HepG2 (cell line): Measurements from ENCODE around the gene EPN3. TPM values are rescaled to one million over a fixed set of nuclear protein-coding genes. Genes with fewer than 3 reads are reported as not detected.

ENCODE experiments used
- ATAC-seq: fragments of 200-7000 bp; cut with Tn5 transposase; 3 replicates; pipeline ENCODE4 v1.9.1; 2020; ENCODE audit warnings: mild to moderate bottlenecking, moderate library complexity
- BruUV-seq: library from RNA; stranded (reverse); fragments of 400-500 nt; replicated peaks from 2 replicates; lab custom pipeline; 2021; lab: Mats Ljungman, UMichigan
- CTCF ChIA-PET: fragments of 300-600 bp; formaldehyde crosslinking; extraction: SDS; loops from one replicate; lab custom pipeline; 2021; ENCODE audit warnings: low total read pairs, inconsistent platforms, low intra/inter-chr PET ratio; lab: Yijun Ruan, JAX
- POLR2A ChIA-PET: fragments of 350-600 bp; sonication (Branson Sonifier 250); formaldehyde crosslinking; loops from one replicate; lab custom pipeline; 2020; ENCODE audit warnings: antibody characterized with exemption, inconsistent platforms; lab: Yijun Ruan, JAX
- DNase-seq: peaks from one replicate; pipeline ENCODE4 v3.0.0-alpha.2; 2015; ENCODE audit warnings: low spot score
- FAIRE-seq: peaks from 3 replicates; lab custom pipeline; 2011; peaks lifted over from hg19 to GRCh38; lab: Jason Lieb, UNC
- H2AFZ ChIP-seq: one replicate; pipeline ENCODE4 v1.6.1; 2011; ENCODE audit warnings: low read length, inconsistent platforms
- H3K27ac ChIP-seq: fragments of 300-600 bp; 3 replicates; pipeline ENCODE4 v1.8.0; 2011; ENCODE audit warnings: mixed run types, mild to moderate bottlenecking, mixed read lengths, low read length, inconsistent platforms; ENCODE audit not compliant: insufficient read depth; ENCODE audit errors: extremely low read length
- H3K27me3 ChIP-seq, 2 experiments: fragments of 200-600 bp in 1 of 2; 2 replicates in 1 of 2; 3 replicates in 1 of 2; pipeline versions ENCODE4 v1.6.0 to v1.8.0; 2011; ENCODE audit warnings: low read length in 2 of 2, mild to moderate bottlenecking in 2 of 2, moderate library complexity in 2 of 2, inconsistent platforms in 1 of 2; ENCODE audit not compliant: insufficient read depth in 2 of 2, control insufficient read depth in 1 of 2
- H3K36me3 ChIP-seq, 2 experiments: fragments of 200-600 bp in 1 of 2; replicated peaks in 1 of 2; 2 replicates in 1 of 2; 3 replicates in 1 of 2; pipeline versions ENCODE4 v1.5.1 to v1.8.0; 2011; ENCODE audit warnings: low read length in 2 of 2, inconsistent platforms in 1 of 2; ENCODE audit not compliant: insufficient read depth in 2 of 2, control insufficient read depth in 1 of 2
- H3K4me1 ChIP-seq: 2 replicates; pipeline ENCODE4 v1.5.1; 2012; ENCODE audit warnings: low read length, inconsistent platforms; ENCODE audit not compliant: insufficient read depth
- H3K4me2 ChIP-seq: 2 replicates; pipeline ENCODE4 v1.6.0; 2011; ENCODE audit warnings: low read depth, low read length, inconsistent platforms
- H3K4me3 ChIP-seq, 3 experiments: fragments of 200-600 bp in 1 of 3; sonication (generic), shearing (Covaris generic) in 1 of 3; replicated peaks in 1 of 3; 2 replicates each; pipeline ENCODE4 v1.5.1; 2011 to 2016; ENCODE audit warnings: low read length in 3 of 3, inconsistent platforms in 2 of 3, low read depth in 2 of 3, mild to moderate bottlenecking in 2 of 3, control low read depth in 1 of 3, mixed read lengths in 1 of 3; ENCODE audit not compliant: insufficient read depth in 1 of 3
- H3K79me2 ChIP-seq: one replicate; pipeline ENCODE4 v1.6.1; 2011; ENCODE audit warnings: low read length, inconsistent platforms; ENCODE audit not compliant: insufficient read depth
- H3K9ac ChIP-seq: 2 replicates; pipeline ENCODE4 v1.6.0; 2011; ENCODE audit warnings: mild to moderate bottlenecking, low read depth, low read length, inconsistent platforms; ENCODE audit not compliant: insufficient read depth
- H3K9me3 ChIP-seq: 2 replicates; pipeline ENCODE4 v1.5.1; 2012; ENCODE audit warnings: mild to moderate bottlenecking, low read length
- H4K20me1 ChIP-seq: 2 replicates; pipeline ENCODE4 v1.6.0; 2011; ENCODE audit warnings: inconsistent platforms, mild to moderate bottlenecking, low read length, moderate library complexity; ENCODE audit not compliant: insufficient read depth
- ASH2L ChIP-seq: fragments of 300-600, 200-600 bp; sonication (generic); IDR thresholded peaks from 2 replicates; pipeline ENCODE4 v1.7.0; 2017; ENCODE audit warnings: low read depth, mild to moderate bottlenecking, moderate library complexity, mixed read lengths, low read length; ENCODE audit not compliant: insufficient read length
- GZF1 ChIP-seq: sonication (generic); formaldehyde crosslinking; IDR thresholded peaks from 2 replicates; pipeline ENCODE4 v1.5.1; 2020; ENCODE audit warnings: mild to moderate bottlenecking, missing genetic modification reagents
- HMGA1 ChIP-seq: sonication (generic); formaldehyde crosslinking; conservative IDR thresholded peaks from 2 replicates; pipeline ENCODE4 v1.4.0; 2020; ENCODE audit warnings: missing genetic modification reagents
- SMAD9 ChIP-seq: sonication (generic); formaldehyde crosslinking; IDR thresholded peaks from 2 replicates; pipeline ENCODE4 v1.5.1; 2020; ENCODE audit warnings: mild to moderate bottlenecking, missing genetic modification reagents
- TCF12 ChIP-seq, 2 experiments: fragments of 450-650 bp in 1 of 2; sonication (generic) in 1 of 2; formaldehyde crosslinking in 1 of 2; IDR thresholded peaks; 2 replicates each; pipeline versions ENCODE4 v1.6.1 to v1.8.0; 2017 to 2022; ENCODE audit warnings: antibody characterized with exemption in 1 of 2, mild to moderate bottlenecking in 1 of 2, missing genetic modification reagents in 1 of 2, moderate library complexity in 1 of 2
- ZIK1 ChIP-seq: sonication (generic); formaldehyde crosslinking; IDR thresholded peaks from 2 replicates; pipeline ENCODE4 v1.5.0; 2020; ENCODE audit warnings: mild to moderate bottlenecking, low read depth, missing genetic modification reagents, borderline replicate concordance
- ZMAT5 ChIP-seq: sonication (generic); formaldehyde crosslinking; IDR thresholded peaks from 2 replicates; pipeline ENCODE4 v1.5.0; 2020; ENCODE audit warnings: mild to moderate bottlenecking, low read depth, missing genetic modification reagents, borderline replicate concordance
- ZNF260 ChIP-seq: sonication (generic); formaldehyde crosslinking; IDR thresholded peaks from 2 replicates; pipeline ENCODE4 v1.4.0; 2020; ENCODE audit warnings: missing genetic modification reagents, low read depth, mild to moderate bottlenecking, borderline replicate concordance
- ZNF441 ChIP-seq: sonication (generic); formaldehyde crosslinking; IDR thresholded peaks from 2 replicates; pipeline ENCODE4 v1.7.0; 2021; ENCODE audit warnings: missing genetic modification reagents, borderline replicate concordance
- ZNF761 ChIP-seq: sonication (generic); formaldehyde crosslinking; conservative IDR thresholded peaks from 2 replicates; pipeline ENCODE4 v1.4.0; 2020; ENCODE audit warnings: mild to moderate bottlenecking, missing genetic modification reagents
- ZNF792 ChIP-seq: IDR thresholded peaks from 2 replicates; pipeline ENCODE4 v1.6.1; 2016
- ZSCAN20 ChIP-seq: sonication (generic); formaldehyde crosslinking; IDR thresholded peaks from 2 replicates; pipeline ENCODE4 v1.4.0; 2020; ENCODE audit warnings: missing genetic modification reagents, mild to moderate bottlenecking, borderline replicate concordance
- WGBS: methylation state at CpG from one replicate; pipeline ENCODE4 v1.1.6; 2017; ENCODE audit warnings: low lambda C conversion rate; 5-methylcytosine and 5-hydroxymethylcytosine counted together
- in situ Hi-C: cut with HindIII; loops from 2 replicates; pipeline ENCODE4 v1.10.0; 2017; ENCODE audit warnings: low pct_unique_long_range_greater_than_20kb; ENCODE audit not compliant: extremely low pct_ligation_motif_present
- intact Hi-C: fragments of 100-400 bp; cut with micrococcal nuclease; formaldehyde crosslinking; loops from one replicate; pipeline ENCODE4 v1.10.0; 2022; ENCODE audit not compliant: unreplicated experiment
- polyA plus RNA-seq, 8 experiments: library from polyadenylated mRNA; depleted of rRNA in 3 of 8; stranded (reverse) in 7 of 8; unstranded in 1 of 8; fragments of >200 nt; fragmentation: Illumina TruSeq in 4 of 8; extraction: Trizol in 4 of 8; gene quantifications; 2 replicates each; pipeline versions ENCODE4 v1.2.1 to v1.2.3, GENCODE V29; 2011 to 2016; ENCODE audit warnings: low read depth in 4 of 8, missing spikeins in 1 of 8, mixed read lengths in 1 of 8; ENCODE audit not compliant: insufficient read depth in 1 of 8
- total RNA-seq, 5 experiments: library from RNA; depleted of rRNA; stranded (reverse); fragments of >200 nt; fragmentation: Illumina TruSeq; extraction: Trizol; gene quantifications; 2 replicates each; pipeline ENCODE4 v1.2.3, GENCODE V29; 2016; ENCODE audit warnings: low read depth in 1 of 5
- TF ChIP-seq, protein P1 (sequence below): sonication (generic); formaldehyde crosslinking; IDR thresholded peaks from 2 replicates; pipeline ENCODE4 v1.5.1; 2020; ENCODE audit warnings: missing genetic modification reagents, mild to moderate bottlenecking, borderline replicate concordance

EPN3 gene
- total and polyA plus RNA-seq, 2 of the 13 experiments (the other 11 are each of a cell fraction or from before 2014, with no cell fraction given), result 0.11 to 0.95 TPM

- POLR2A ChIA-PET, result no interaction called here
- TF ChIP-seq ZNF441 (CRISPR knock-in tag), result no peak
- TF ChIP-seq ZNF260 (CRISPR knock-in tag), result no peak
- TF ChIP-seq HMGA1, result no peak
- no peak for TF ChIP-seq ZNF761
- TF ChIP-seq, protein P1, sequence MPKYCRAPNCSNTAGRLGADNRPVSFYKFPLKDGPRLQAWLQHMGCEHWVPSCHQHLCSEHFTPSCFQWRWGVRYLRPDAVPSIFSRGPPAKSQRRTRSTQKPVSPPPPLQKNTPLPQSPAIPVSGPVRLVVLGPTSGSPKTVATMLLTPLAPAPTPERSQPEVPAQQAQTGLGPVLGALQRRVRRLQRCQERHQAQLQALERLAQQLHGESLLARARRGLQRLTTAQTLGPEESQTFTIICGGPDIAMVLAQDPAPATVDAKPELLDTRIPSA (CRISPR knock-in tag), result no peak
- TF ChIP-seq SMAD9, result no peak
- TF ChIP-seq TCF12 (IDR thresholded peaks at IDR 0.05), result no peak
- no peak for TF ChIP-seq TCF12 (CRISPR knock-in tag; IDR thresholded peaks at IDR 0.05)
- no peak for TF ChIP-seq ZMAT5 (CRISPR knock-in tag)
- no peak for TF ChIP-seq ZNF792 (CRISPR knock-in tag)
- TF ChIP-seq ASH2L, result no peak
- no peak for TF ChIP-seq GZF1 (CRISPR knock-in tag)
- TF ChIP-seq ZIK1 (CRISPR knock-in tag), result no peak
- no peak for TF ChIP-seq ZSCAN20
- FAIRE-seq, result no peak
Measured at GRCh38 chr17:50499721-50500120, 32.8 kb upstream of the EPN3 start.

More at GRCh38 chr17:50499721-50500120, 32.8 kb upstream of the EPN3 start:
- DNase-seq (no peak), ATAC-seq (no peak)
- Histone ChIP-seq H3K36me3 (no peaks in the 10 kb centered on the region), H3K4me1 (peaks cover 28% of the 10 kb centered on the region), H3K9ac (no peak overlapping the region), H3K27ac (no peak overlapping the region), H3K4me2 (no peak overlapping the region), H3K79me2 (no peaks in the 10 kb centered on the region), H3K27me3 (no peaks in the 10 kb centered on the region; a peak in 4 of 5 replicates), H3K9me3 (no peaks in the 10 kb centered on the region), H2AFZ (no peak overlapping the region), H4K20me1 (no peaks in the 10 kb centered on the region), H3K4me3 (no peak overlapping the region)
- CTCF ChIA-PET, result no interaction called here
- 90% methylated on average over 2 of the region's 2 CpGs for WGBS
- in situ Hi-C loops (no loop called here), intact Hi-C loops (no loop called here)
- no TSS peak for BruUV-seq
